ENCODE measurements around the gene CEP83. TPM values are rescaled to one million over a fixed set of nuclear protein-coding genes. Genes with fewer than 3 reads are reported as not detected.

Gene CEP83
- total and polyA plus RNA-seq, 2 donors from 2014 or later = 3.2 to 17.1 TPM

GRCh38 chr12:94386422-94386821 lies 73.2 kb downstream of the CEP83 start:
- H3K4me1 ChIP-seq (ENCODE audit: control insufficient read depth in 2 of 3, insufficient read depth in 2 of 3, low read depth in 1 of 3, low read length in 3 of 3) = no peaks in the 10 kb centered on the region
- H3K4me3 ChIP-seq (ENCODE audit: low read length in 3 of 3) = no peak overlapping the region
- peaks cover 0 to 7% (median 0%) of the 10 kb centered on the region in 3 donors for H3K9me3 ChIP-seq (ENCODE audit: control insufficient read depth in 2 of 3, insufficient read depth in 1 of 3, low read length in 3 of 3)
- no peaks in the 10 kb centered on the region for H3K27me3 ChIP-seq (ENCODE audit: control insufficient read depth, insufficient read depth, low read length)
- intact Hi-C loops (cut with DNase I) = no loop called here
- no peak for FAIRE-seq
- H3K9ac ChIP-seq (ENCODE audit: low read length in 3 of 3) = no peak overlapping the region
- no peak overlapping the region for H3K27ac ChIP-seq (ENCODE audit: low read depth in 2 of 2, low read length in 2 of 2)
- peaks cover 4 to 6% (median 4%) of the 10 kb centered on the region in 3 donors for H3K36me3 ChIP-seq (ENCODE audit: control insufficient read depth in 2 of 3, insufficient read depth in 3 of 3, low read length in 3 of 3)
- DNase-seq = no peak
- TF ChIP-seq, protein P1, sequence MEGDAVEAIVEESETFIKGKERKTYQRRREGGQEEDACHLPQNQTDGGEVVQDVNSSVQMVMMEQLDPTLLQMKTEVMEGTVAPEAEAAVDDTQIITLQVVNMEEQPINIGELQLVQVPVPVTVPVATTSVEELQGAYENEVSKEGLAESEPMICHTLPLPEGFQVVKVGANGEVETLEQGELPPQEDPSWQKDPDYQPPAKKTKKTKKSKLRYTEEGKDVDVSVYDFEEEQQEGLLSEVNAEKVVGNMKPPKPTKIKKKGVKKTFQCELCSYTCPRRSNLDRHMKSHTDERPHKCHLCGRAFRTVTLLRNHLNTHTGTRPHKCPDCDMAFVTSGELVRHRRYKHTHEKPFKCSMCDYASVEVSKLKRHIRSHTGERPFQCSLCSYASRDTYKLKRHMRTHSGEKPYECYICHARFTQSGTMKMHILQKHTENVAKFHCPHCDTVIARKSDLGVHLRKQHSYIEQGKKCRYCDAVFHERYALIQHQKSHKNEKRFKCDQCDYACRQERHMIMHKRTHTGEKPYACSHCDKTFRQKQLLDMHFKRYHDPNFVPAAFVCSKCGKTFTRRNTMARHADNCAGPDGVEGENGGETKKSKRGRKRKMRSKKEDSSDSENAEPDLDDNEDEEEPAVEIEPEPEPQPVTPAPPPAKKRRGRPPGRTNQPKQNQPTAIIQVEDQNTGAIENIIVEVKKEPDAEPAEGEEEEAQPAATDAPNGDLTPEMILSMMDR (IDR thresholded peaks at IDR 0.05; ENCODE audit: borderline replicate concordance, extremely low read depth, insufficient read depth) = no peak

GRCh38 chr12:94384030-94384429 lies 75.6 kb downstream of the CEP83 start:
- Histone ChIP-seq H3K27ac (ENCODE audit: low read depth in 2 of 2, low read length in 2 of 2) (no peak overlapping the region), H3K4me1 (ENCODE audit: control insufficient read depth in 2 of 3, insufficient read depth in 2 of 3, low read depth in 1 of 3, low read length in 3 of 3) (no peaks in the 10 kb centered on the region), H3K9me3 (ENCODE audit: control insufficient read depth in 2 of 3, insufficient read depth in 1 of 3, low read length in 3 of 3) (peaks cover 0 to 7% (median 0%) of the 10 kb centered on the region in 3 donors), H3K9ac (ENCODE audit: low read length in 3 of 3) (no peak overlapping the region), H3K27me3 (ENCODE audit: control insufficient read depth, insufficient read depth, low read length) (no peaks in the 10 kb centered on the region), H3K36me3 (ENCODE audit: control insufficient read depth in 2 of 3, insufficient read depth in 3 of 3, low read length in 3 of 3) (peaks cover 4 to 6% (median 4%) of the 10 kb centered on the region in 3 donors), H3K4me3 (ENCODE audit: low read length in 3 of 3) (no peak overlapping the region)
- intact Hi-C loops (cut with DNase I) = no loop called here
- TF ChIP-seq, protein P1 (IDR thresholded peaks at IDR 0.05; ENCODE audit: borderline replicate concordance, extremely low read depth, insufficient read depth) = no peak
- DNase-seq (no peak), FAIRE-seq (no peak)

GRCh38 chr12:94380507-94380906 lies 79.2 kb downstream of the CEP83 start:
- Histone ChIP-seq H3K9me3 (ENCODE audit: control insufficient read depth in 2 of 3, insufficient read depth in 1 of 3, low read length in 3 of 3) (peaks cover 0 to 7% (median 0%) of the 10 kb centered on the region in 3 donors), H3K36me3 (ENCODE audit: control insufficient read depth in 2 of 3, insufficient read depth in 3 of 3, low read length in 3 of 3) (peaks cover 4 to 9% (median 4%) of the 10 kb centered on the region in 3 donors), H3K4me1 (ENCODE audit: control insufficient read depth in 2 of 3, insufficient read depth in 2 of 3, low read depth in 1 of 3, low read length in 3 of 3) (no peaks in the 10 kb centered on the region), H3K27ac (ENCODE audit: low read depth in 2 of 2, low read length in 2 of 2) (no peak overlapping the region), H3K4me3 (ENCODE audit: low read length in 3 of 3) (no peak overlapping the region), H3K9ac (ENCODE audit: low read length in 3 of 3) (no peak overlapping the region), H3K27me3 (ENCODE audit: control insufficient read depth, insufficient read depth, low read length) (no peaks in the 10 kb centered on the region)
- DNase-seq (no peak), FAIRE-seq (no peak)
- intact Hi-C loops (cut with DNase I) = no loop called here
- TF ChIP-seq, protein P1 (IDR thresholded peaks at IDR 0.05; ENCODE audit: borderline replicate concordance, extremely low read depth, insufficient read depth) = no peak

All from kidney (tissue), 14 donors.